OCI-LY3 (cell line): Measurements from ENCODE around the gene SCYGR6.

Source experiments
- CTCF ChIP-seq: fragments of 200-600, 300-600 bp; sonication (generic); IDR thresholded peaks from 2 replicates; pipeline ENCODE4 v1.5.1; 2014; ENCODE audit warnings: antibody characterized with exemption, low read length, low read depth
- EZH2phosphoT487 ChIP-seq: fragments of 200-600 bp; shearing (Covaris generic); IDR thresholded peaks from 2 replicates; pipeline ENCODE4 v1.6.1; 2018; ENCODE audit warnings: antibody characterized with exemption, mixed run types, low read depth

GRCh38 chr2:227710986-227711385, 13.6 kb downstream of the SCYGR6 start:
- TF ChIP-seq CTCF (no peak), EZH2phosphoT487 (no peak)
